HEK293 (cell line): Measurements from ENCODE around the gene RGMA.

Experiments used
- CTCF ChIA-PET: fragments of 350-600 bp; formaldehyde crosslinking; extraction: SDS; loops from one replicate; lab custom pipeline; 2021; ENCODE audit warnings: antibody characterized with exemption; lab: Yijun Ruan, JAX
- POLR2A ChIA-PET: fragments of 300-600 bp; formaldehyde crosslinking; extraction: SDS; loops from one replicate; lab custom pipeline; 2020; ENCODE audit warnings: antibody characterized with exemption, inconsistent platforms; lab: Yijun Ruan, JAX
- H3K27ac ChIP-seq: fragments of 200-500 bp; sonication (Bioruptor generic); 2 replicates; pipeline ENCODE4 v1.5.1; 2014; ENCODE audit warnings: low read depth, low read length, control low read depth, inconsistent platforms; ENCODE audit errors: extremely low read depth
- H3K36me3 ChIP-seq, 2 experiments: fragments of 200-500 bp in 1 of 2; sonication (Bioruptor generic) in 1 of 2; 1 replicate in 1 of 2; 2 replicates in 1 of 2; pipeline ENCODE4 v1.5.1; 2014 to 2017; ENCODE audit warnings: inconsistent platforms in 2 of 2, low read length in 2 of 2; ENCODE audit not compliant: control insufficient read depth in 2 of 2, insufficient read depth in 1 of 2
- H3K4me1 ChIP-seq: fragments of 200-500 bp; sonication (Bioruptor generic); 2 replicates; pipeline ENCODE4 v1.5.1; 2014; ENCODE audit warnings: mild to moderate bottlenecking, low read length, inconsistent platforms; ENCODE audit not compliant: control insufficient read depth, insufficient read depth
- H3K4me3 ChIP-seq: 2 replicates; pipeline ENCODE4 v1.5.1; 2011; ENCODE audit warnings: low read depth, mild to moderate bottlenecking, control low read depth, low read length, moderate library complexity
- H3K9me3 ChIP-seq: fragments of 200-500 bp; sonication (Bioruptor generic); 2 replicates; pipeline ENCODE4 v1.5.1; 2014; ENCODE audit warnings: low read depth, low read length, inconsistent platforms; ENCODE audit not compliant: control insufficient read depth, insufficient read depth
- FEZF1 ChIP-seq: fragments of 450-650 bp; formaldehyde crosslinking; IDR thresholded peaks from 2 replicates; pipeline ENCODE4 v1.5.1; 2016; ENCODE audit warnings: missing biosample characterization, missing genetic modification characterization
- GFI1B ChIP-seq: fragments of 450-650 bp; formaldehyde crosslinking; IDR thresholded peaks from 2 replicates; pipeline ENCODE4 v1.5.1; 2016; ENCODE audit warnings: missing biosample characterization, missing genetic modification characterization
- OSR2 ChIP-seq: fragments of 450-650 bp; formaldehyde crosslinking; IDR thresholded peaks from 2 replicates; pipeline ENCODE4 v1.5.1; 2016; ENCODE audit warnings: missing biosample characterization, missing genetic modification characterization
- RBAK ChIP-seq: fragments of 450-650 bp; formaldehyde crosslinking; IDR thresholded peaks from 2 replicates; pipeline ENCODE4 v1.5.1; 2016; ENCODE audit warnings: missing biosample characterization, missing genetic modification characterization
- SALL2 ChIP-seq: fragments of 450-650 bp; formaldehyde crosslinking; IDR thresholded peaks from 2 replicates; pipeline ENCODE4 v1.5.0; 2017; ENCODE audit warnings: missing biosample characterization, mild to moderate bottlenecking, missing genetic modification characterization, borderline replicate concordance
- ZNF133 ChIP-seq: fragments of 450-650 bp; formaldehyde crosslinking; IDR thresholded peaks from 2 replicates; pipeline ENCODE4 v1.5.1; 2016; ENCODE audit warnings: missing biosample characterization, missing genetic modification characterization
- ZNF140 ChIP-seq: fragments of 450-650 bp; formaldehyde crosslinking; IDR thresholded peaks from 2 replicates; pipeline ENCODE4 v1.5.1; 2016; ENCODE audit warnings: missing biosample characterization, missing genetic modification characterization
- ZNF184 ChIP-seq: fragments of 450-650 bp; IDR thresholded peaks from 2 replicates; pipeline ENCODE4 v1.5.1; 2018; ENCODE audit warnings: missing biosample characterization, mild to moderate bottlenecking, missing genetic modification characterization
- ZNF221 ChIP-seq: fragments of 450-650 bp; formaldehyde crosslinking; IDR thresholded peaks from 2 replicates; pipeline ENCODE4 v1.5.1; 2017; ENCODE audit warnings: missing biosample characterization, missing genetic modification characterization, borderline replicate concordance
- ZNF24 ChIP-seq: fragments of 450-650 bp; formaldehyde crosslinking; IDR thresholded peaks from 2 replicates; pipeline ENCODE4 v1.5.1; 2016; ENCODE audit warnings: missing biosample characterization, missing genetic modification characterization
- ZNF266 ChIP-seq: fragments of 450-650 bp; formaldehyde crosslinking; IDR thresholded peaks from 2 replicates; pipeline ENCODE4 v1.5.1; 2016; ENCODE audit warnings: missing biosample characterization, missing genetic modification characterization, low read depth
- ZNF335 ChIP-seq: fragments of 450-650 bp; formaldehyde crosslinking; conservative IDR thresholded peaks from 2 replicates; pipeline ENCODE4 v1.5.1; 2016; ENCODE audit warnings: missing biosample characterization, missing genetic modification characterization
- ZNF404 ChIP-seq: fragments of 450-650 bp; formaldehyde crosslinking; IDR thresholded peaks from 2 replicates; pipeline ENCODE4 v1.5.1; 2017; ENCODE audit warnings: missing biosample characterization, missing genetic modification characterization
- ZNF423 ChIP-seq: fragments of 450-650 bp; formaldehyde crosslinking; IDR thresholded peaks from 2 replicates; pipeline ENCODE4 v1.5.1; 2016; ENCODE audit warnings: missing biosample characterization, missing genetic modification characterization
- ZNF473 ChIP-seq: fragments of 450-650 bp; formaldehyde crosslinking; IDR thresholded peaks from 2 replicates; pipeline ENCODE4 v1.5.1; 2017; ENCODE audit warnings: missing biosample characterization, missing genetic modification characterization
- ZNF521 ChIP-seq: fragments of 450-650 bp; formaldehyde crosslinking; IDR thresholded peaks from 2 replicates; pipeline ENCODE4 v1.5.1; 2017; ENCODE audit warnings: missing biosample characterization, mild to moderate bottlenecking, missing genetic modification characterization
- ZNF548 ChIP-seq: fragments of 450-650 bp; formaldehyde crosslinking; IDR thresholded peaks from 2 replicates; pipeline ENCODE4 v1.5.1; 2016; ENCODE audit warnings: missing biosample characterization, missing genetic modification characterization
- ZNF558 ChIP-seq: fragments of 450-650 bp; formaldehyde crosslinking; IDR thresholded peaks from 2 replicates; pipeline ENCODE4 v1.5.1; 2016; ENCODE audit warnings: missing biosample characterization, missing genetic modification characterization
- ZNF561 ChIP-seq: fragments of 450-650 bp; IDR thresholded peaks from 2 replicates; pipeline ENCODE4 v1.5.1; 2018; ENCODE audit warnings: missing biosample characterization, missing genetic modification characterization, borderline replicate concordance
- ZNF610 ChIP-seq: fragments of 450-650 bp; formaldehyde crosslinking; IDR thresholded peaks from 2 replicates; pipeline ENCODE4 v1.5.1; 2016; ENCODE audit warnings: missing biosample characterization, missing genetic modification characterization, borderline replicate concordance
- ZNF654 ChIP-seq: fragments of 450-650 bp; formaldehyde crosslinking; IDR thresholded peaks from 2 replicates; pipeline ENCODE4 v1.5.1; 2016; ENCODE audit warnings: low read depth, missing biosample characterization, missing genetic modification characterization
- ZSCAN30 ChIP-seq: fragments of 450-650 bp; IDR thresholded peaks from 2 replicates; pipeline ENCODE4 v1.5.1; 2018; ENCODE audit warnings: missing biosample characterization, mild to moderate bottlenecking, missing genetic modification characterization, moderate library complexity
- ZXDB ChIP-seq: fragments of 450-650 bp; formaldehyde crosslinking; IDR thresholded peaks from 2 replicates; pipeline ENCODE4 v1.5.1; 2016; ENCODE audit warnings: missing biosample characterization, missing genetic modification characterization
- TF ChIP-seq, protein P1 (sequence below): fragments of 450-650 bp; formaldehyde crosslinking; IDR thresholded peaks from 2 replicates; pipeline ENCODE4 v1.5.1; 2016; ENCODE audit warnings: missing biosample characterization, missing genetic modification characterization
- TF ChIP-seq, protein P2 (sequence below): fragments of 450-650 bp; IDR thresholded peaks from 2 replicates; pipeline ENCODE4 v1.5.1; 2018; ENCODE audit warnings: missing biosample characterization, mild to moderate bottlenecking, missing genetic modification characterization
- TF ChIP-seq, protein P3 (sequence below): fragments of 450-650 bp; formaldehyde crosslinking; IDR thresholded peaks from 2 replicates; pipeline ENCODE4 v1.5.1; 2016; ENCODE audit warnings: missing biosample characterization, missing genetic modification characterization
- TF ChIP-seq, protein P4 (sequence below): fragments of 450-650 bp; formaldehyde crosslinking; IDR thresholded peaks from 2 replicates; pipeline ENCODE4 v1.5.1; 2016; ENCODE audit warnings: missing biosample characterization, missing genetic modification characterization
- TF ChIP-seq, protein P5 (sequence below): fragments of 450-650 bp; formaldehyde crosslinking; IDR thresholded peaks from 2 replicates; pipeline ENCODE4 v1.5.1; 2016; ENCODE audit warnings: missing biosample characterization, missing genetic modification characterization
- TF ChIP-seq, protein P6 (sequence below): fragments of 450-650 bp; formaldehyde crosslinking; IDR thresholded peaks from 2 replicates; pipeline ENCODE4 v1.5.1; 2017; ENCODE audit warnings: missing biosample characterization, mild to moderate bottlenecking, missing genetic modification characterization, moderate library complexity

RGMA gene

DNA sequence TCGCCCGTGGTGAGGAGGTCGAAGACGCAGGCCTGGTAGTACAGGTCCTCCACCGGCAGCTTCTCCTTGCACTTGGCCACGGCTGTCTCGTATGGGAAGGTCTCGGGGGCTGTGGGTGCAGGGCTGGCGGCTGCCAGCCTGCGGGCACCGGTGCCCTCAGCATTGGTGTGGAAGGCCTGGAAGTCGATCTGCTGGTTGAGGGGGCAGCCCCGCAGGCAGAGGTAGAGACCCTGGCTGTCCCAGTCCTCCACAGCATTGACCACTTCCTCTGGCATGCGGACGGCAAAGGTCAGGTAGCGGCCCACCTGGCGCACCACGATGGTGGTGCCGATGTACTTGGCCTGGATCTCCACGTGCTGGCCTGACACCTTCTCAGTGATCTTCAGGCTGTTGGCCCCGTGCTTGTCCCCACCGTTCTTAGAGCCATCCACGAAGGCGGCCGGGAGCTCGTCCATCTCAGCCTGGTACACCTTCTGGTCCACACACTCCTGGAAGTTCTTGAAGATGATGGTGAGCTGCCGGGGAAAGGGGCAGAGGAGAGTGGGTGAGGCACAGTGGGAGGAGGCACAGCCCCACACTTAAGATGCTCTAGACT lies 43.7 kb downstream of the RGMA start:
- no peak overlapping the region for H3K27ac ChIP-seq

DNA sequence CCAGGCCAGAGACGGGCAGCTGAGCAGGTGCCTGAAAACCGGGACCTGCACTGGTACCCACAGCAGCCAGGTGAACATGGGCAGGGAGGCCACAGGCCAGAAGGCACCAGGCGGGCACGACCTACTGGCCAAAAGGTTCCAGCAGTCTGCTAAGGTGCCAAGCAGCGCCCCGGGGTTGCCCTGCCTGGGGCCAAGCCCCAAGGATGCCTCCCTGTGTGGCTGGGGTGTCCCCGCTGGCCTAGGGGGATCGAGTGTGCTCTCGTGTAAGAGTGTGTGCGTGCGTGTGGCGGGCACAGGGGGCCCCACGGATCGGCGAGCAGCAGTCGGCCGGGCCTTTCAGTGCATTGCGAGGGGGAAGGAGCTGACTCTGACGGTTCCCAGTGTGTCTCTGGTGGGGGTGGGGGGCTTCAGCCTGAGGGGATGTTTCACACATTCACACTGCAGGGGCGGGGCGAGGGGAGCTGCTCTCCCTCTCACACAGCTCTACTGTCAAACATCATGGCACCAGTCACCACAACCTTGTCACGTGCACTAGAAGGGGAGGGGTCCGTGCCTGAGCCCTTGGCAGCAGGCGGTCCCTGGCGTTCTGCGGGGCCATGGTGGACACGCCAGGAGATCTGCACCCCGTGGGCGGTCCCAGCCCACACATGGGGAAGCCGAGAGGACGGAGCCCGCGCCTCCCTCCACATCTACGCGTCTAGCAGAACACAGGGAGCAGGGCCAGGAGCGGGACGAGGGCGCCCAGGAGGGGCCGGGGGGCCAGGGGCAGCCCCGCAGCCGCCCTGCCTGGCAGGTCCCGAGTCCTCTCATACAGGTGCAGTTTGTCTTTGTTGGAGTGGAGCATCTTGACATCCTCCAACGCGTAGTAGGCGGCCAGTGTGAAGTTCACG lies 44.5 kb downstream of the RGMA start:
- Histone ChIP-seq H3K9me3 (no peaks in the 10 kb centered on the region), H3K4me1 (no peaks in the 10 kb centered on the region), H3K36me3 (peaks cover 0 to 50% of the 10 kb centered on the region in 2 experiments; a peak in 1 of 3 replicates), H3K27ac (no peak overlapping the region), H3K4me3 (no peak overlapping the region)
- ChIA-PET CTCF (no interaction called here), POLR2A (no interaction called here)
- TF ChIP-seq GFI1B (tag by site-specific recombination) (no peak), ZNF24 (tag by site-specific recombination) (no peak), ZNF521 (tag by site-specific recombination) (no peak), ZNF140 (tag by site-specific recombination) (no peak), ZNF548 (tag by site-specific recombination) (no peak), ZNF266 (tag by site-specific recombination) (no peak), ZXDB (no peak), ZNF335 (tag by site-specific recombination) (no peak), ZNF610 (tag by site-specific recombination) (no peak), OSR2 (tag by site-specific recombination) (no peak)
- TF ChIP-seq, protein P1, sequence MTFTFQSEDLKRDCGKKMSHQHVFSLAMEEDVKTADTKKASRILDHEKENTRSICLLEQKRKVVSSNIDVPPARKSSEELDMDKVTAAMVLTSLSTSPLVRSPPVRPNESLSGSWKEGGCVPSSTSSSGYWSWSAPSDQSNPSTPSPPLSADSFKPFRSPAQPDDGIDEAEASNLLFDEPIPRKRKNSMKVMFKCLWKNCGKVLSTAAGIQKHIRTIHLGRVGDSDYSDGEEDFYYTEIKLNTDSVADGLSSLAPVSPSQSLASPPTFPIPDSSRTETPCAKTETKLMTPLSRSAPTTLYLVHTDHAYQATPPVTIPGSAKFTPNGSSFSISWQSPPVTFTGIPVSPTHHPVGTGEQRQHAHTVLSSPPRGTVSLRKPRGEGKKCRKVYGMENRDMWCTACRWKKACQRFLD (tag by site-specific recombination): no peak
- TF ChIP-seq, protein P2, sequence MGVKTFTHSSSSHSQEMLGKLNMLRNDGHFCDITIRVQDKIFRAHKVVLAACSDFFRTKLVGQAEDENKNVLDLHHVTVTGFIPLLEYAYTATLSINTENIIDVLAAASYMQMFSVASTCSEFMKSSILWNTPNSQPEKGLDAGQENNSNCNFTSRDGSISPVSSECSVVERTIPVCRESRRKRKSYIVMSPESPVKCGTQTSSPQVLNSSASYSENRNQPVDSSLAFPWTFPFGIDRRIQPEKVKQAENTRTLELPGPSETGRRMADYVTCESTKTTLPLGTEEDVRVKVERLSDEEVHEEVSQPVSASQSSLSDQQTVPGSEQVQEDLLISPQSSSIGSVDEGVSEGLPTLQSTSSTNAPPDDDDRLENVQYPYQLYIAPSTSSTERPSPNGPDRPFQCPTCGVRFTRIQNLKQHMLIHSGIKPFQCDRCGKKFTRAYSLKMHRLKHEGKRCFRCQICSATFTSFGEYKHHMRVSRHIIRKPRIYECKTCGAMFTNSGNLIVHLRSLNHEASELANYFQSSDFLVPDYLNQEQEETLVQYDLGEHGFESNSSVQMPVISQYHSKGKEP: no peak
- TF ChIP-seq, protein P3, sequence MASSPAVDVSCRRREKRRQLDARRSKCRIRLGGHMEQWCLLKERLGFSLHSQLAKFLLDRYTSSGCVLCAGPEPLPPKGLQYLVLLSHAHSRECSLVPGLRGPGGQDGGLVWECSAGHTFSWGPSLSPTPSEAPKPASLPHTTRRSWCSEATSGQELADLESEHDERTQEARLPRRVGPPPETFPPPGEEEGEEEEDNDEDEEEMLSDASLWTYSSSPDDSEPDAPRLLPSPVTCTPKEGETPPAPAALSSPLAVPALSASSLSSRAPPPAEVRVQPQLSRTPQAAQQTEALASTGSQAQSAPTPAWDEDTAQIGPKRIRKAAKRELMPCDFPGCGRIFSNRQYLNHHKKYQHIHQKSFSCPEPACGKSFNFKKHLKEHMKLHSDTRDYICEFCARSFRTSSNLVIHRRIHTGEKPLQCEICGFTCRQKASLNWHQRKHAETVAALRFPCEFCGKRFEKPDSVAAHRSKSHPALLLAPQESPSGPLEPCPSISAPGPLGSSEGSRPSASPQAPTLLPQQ (tag by site-specific recombination): no peak

More for the DNA sequence above, 43.7 kb downstream of the RGMA start:
- POLR2A ChIA-PET: no interaction called here
- CTCF ChIA-PET: interaction anchor here (1.0 kb wide), 1 partner anchor 43 kb away, joined by 5 read pairs; no protein-coding TSS in a partner anchor
- Histone ChIP-seq H3K4me3 (no peak overlapping the region), H3K9me3 (no peaks in the 10 kb centered on the region), H3K4me1 (no peaks in the 10 kb centered on the region), H3K36me3 (peaks cover 0 to 57% of the 10 kb centered on the region in 2 experiments; a peak in 1 of 3 replicates)
- TF ChIP-seq FEZF1 (tag by site-specific recombination): no peak
- TF ChIP-seq, protein P4, sequence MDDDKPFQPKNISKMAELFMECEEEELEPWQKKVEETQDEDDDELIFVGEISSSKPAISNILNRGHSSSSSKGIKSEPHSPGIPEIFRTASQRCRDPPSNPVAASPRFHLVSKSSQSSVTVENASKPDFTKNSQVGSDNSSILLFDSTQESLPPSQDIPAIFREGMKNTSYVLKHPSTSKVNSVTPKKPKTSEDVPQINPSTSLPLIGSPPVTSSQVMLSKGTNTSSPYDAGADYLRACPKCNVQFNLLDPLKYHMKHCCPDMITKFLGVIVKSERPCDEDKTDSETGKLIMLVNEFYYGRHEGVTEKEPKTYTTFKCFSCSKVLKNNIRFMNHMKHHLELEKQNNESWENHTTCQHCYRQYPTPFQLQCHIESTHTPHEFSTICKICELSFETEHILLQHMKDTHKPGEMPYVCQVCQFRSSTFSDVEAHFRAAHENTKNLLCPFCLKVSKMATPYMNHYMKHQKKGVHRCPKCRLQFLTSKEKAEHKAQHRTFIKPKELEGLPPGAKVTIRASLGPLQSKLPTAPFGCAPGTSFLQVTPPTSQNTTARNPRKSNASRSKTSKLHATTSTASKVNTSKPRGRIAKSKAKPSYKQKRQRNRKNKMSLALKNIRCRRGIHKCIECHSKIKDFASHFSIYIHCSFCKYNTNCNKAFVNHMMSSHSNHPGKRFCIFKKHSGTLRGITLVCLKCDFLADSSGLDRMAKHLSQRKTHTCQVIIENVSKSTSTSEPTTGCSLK (tag by site-specific recombination): no peak
- no peak for TF ChIP-seq ZNF473 (tag by site-specific recombination)
- TF ChIP-seq ZNF654: no peak
- no peak for TF ChIP-seq ZSCAN30 (tag by site-specific recombination)
- no peak for TF ChIP-seq ZNF561
- no peak for TF ChIP-seq SALL2 (tag by site-specific recombination)
- no peak for TF ChIP-seq ZNF404
- TF ChIP-seq RBAK: no peak
- TF ChIP-seq, protein P5, sequence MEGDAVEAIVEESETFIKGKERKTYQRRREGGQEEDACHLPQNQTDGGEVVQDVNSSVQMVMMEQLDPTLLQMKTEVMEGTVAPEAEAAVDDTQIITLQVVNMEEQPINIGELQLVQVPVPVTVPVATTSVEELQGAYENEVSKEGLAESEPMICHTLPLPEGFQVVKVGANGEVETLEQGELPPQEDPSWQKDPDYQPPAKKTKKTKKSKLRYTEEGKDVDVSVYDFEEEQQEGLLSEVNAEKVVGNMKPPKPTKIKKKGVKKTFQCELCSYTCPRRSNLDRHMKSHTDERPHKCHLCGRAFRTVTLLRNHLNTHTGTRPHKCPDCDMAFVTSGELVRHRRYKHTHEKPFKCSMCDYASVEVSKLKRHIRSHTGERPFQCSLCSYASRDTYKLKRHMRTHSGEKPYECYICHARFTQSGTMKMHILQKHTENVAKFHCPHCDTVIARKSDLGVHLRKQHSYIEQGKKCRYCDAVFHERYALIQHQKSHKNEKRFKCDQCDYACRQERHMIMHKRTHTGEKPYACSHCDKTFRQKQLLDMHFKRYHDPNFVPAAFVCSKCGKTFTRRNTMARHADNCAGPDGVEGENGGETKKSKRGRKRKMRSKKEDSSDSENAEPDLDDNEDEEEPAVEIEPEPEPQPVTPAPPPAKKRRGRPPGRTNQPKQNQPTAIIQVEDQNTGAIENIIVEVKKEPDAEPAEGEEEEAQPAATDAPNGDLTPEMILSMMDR (tag by site-specific recombination): no peak
- TF ChIP-seq ZNF184 (tag by site-specific recombination): no peak
- TF ChIP-seq ZNF133 (tag by site-specific recombination): no peak
- TF ChIP-seq ZNF423: no peak
- TF ChIP-seq ZNF221 (tag by site-specific recombination): no peak
- TF ChIP-seq ZNF521 (tag by site-specific recombination): no peak
- TF ChIP-seq, protein P6, sequence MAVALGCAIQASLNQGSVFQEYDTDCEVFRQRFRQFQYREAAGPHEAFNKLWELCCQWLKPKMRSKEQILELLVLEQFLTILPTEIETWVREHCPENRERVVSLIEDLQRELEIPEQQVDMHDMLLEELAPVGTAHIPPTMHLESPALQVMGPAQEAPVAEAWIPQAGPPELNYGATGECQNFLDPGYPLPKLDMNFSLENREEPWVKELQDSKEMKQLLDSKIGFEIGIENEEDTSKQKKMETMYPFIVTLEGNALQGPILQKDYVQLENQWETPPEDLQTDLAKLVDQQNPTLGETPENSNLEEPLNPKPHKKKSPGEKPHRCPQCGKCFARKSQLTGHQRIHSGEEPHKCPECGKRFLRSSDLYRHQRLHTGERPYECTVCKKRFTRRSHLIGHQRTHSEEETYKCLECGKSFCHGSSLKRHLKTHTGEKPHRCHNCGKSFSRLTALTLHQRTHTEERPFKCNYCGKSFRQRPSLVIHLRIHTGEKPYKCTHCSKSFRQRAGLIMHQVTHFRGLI (tag by site-specific recombination): no peak
- no peak for TF ChIP-seq ZNF558
